Measurements from ENCODE around the gene SMIM38. TPM values are rescaled to one million over a fixed set of nuclear protein-coding genes. Genes with fewer than 3 reads are reported as not detected.

SMIM38 gene
- total and polyA plus RNA-seq, 9 of the 15 experiments (the other 6 are each of a cell fraction or from before 2014, with no cell fraction given) = 0.07 to 1.2 (median 0.21) TPM; not detected in 2

- no peak for FAIRE-seq
- Histone ChIP-seq H3K4me2 (ENCODE audit: insufficient read depth, low read length) (no peak overlapping the region), H3K79me2 (ENCODE audit: control insufficient read depth, insufficient read depth, low read length) (no peaks in the 10 kb centered on the region), H3K4me1 (replicated peaks in 1 of 2; ENCODE audit: control insufficient read depth in 2 of 2, insufficient read depth in 2 of 2, low read length in 2 of 2) (peaks cover 0 to 30% of the 10 kb centered on the region in 2 experiments; a peak in 2 of 5 replicates), H2AFZ (ENCODE audit: low read depth, low read length) (no peak overlapping the region), H3K36me3 (ENCODE audit: control insufficient read depth, insufficient read depth, low read length) (no peaks in the 10 kb centered on the region), H3K9me3 (replicated peaks; ENCODE audit: control insufficient read depth, insufficient read depth, low read depth, low read length) (peaks cover 3% of the 10 kb centered on the region; the same call in 1 of the 2 replicates), H3K27ac (ENCODE audit: extremely low read depth, low read depth, low read length) (no peak overlapping the region), H3K9me1 (ENCODE audit: control insufficient read depth, insufficient read depth, low read length) (no peaks in the 10 kb centered on the region), H3K4me3 (no peak overlapping the region), H3K27me3 (ENCODE audit: control insufficient read depth in 2 of 2, insufficient read depth in 2 of 2, low read length in 2 of 2) (peaks cover 27 to 73% of the 10 kb centered on the region in 2 experiments; a peak in 4 of 5 replicates), H3K9ac (ENCODE audit: insufficient read depth in 1 of 2, low read depth in 2 of 2, low read length in 2 of 2) (no peak overlapping the region), H4K20me1 (replicated peaks; ENCODE audit: control insufficient read depth, insufficient read depth, low read length) (peaks cover 14% of the 10 kb centered on the region; the same call in 1 of the 2 replicates)
- POLR2A ChIA-PET = no interaction called here
- no TSS peak for BruUV-seq (replicated peaks)
- in situ Hi-C loops (cut with MboI) (no loop called here), intact Hi-C loops (cut with micrococcal nuclease) (no loop called here)
- WGBS (ENCODE audit: insufficient coverage, low coverage, missing lambda C conversion rate) = 6% methylated on average over 21 of the region's 21 CpGs
- DNase-seq (ENCODE audit: extremely low read depth in 1 of 4, low spot score in 3 of 4) = no peak
- CTCF ChIA-PET (ENCODE audit: low intra/inter-chr PET ratio) = no interaction called here
- no peak for ATAC-seq
- TF ChIP-seq TAF1 (IDR thresholded peaks at IDR 0.05; ENCODE audit: control insufficient read depth, extremely low read depth, insufficient read depth, low read length, severe bottlenecking) = no peak
- no peak for TF ChIP-seq ZNF232 (CRISPR knock-in tag; IDR thresholded peaks at IDR 0.05)
Observed at GRCh38 chr11:69120096-69120875, 35.4 kb upstream of the SMIM38 start.

- no peak for DNase-seq (ENCODE audit: extremely low read depth in 1 of 4, low spot score in 3 of 4)
- ChIA-PET CTCF (ENCODE audit: low intra/inter-chr PET ratio) (no interaction called here), POLR2A (no interaction called here)
- ATAC-seq = no peak
- TF ChIP-seq ZNF77 (CRISPR knock-in tag; IDR thresholded peaks at IDR 0.05) (no peak), KDM1A (IDR thresholded peaks at IDR 0.05) (peak in 1 of 2 experiments; percentile 23; a peak in 1 of 4 replicates)
- Histone ChIP-seq H3K27ac (ENCODE audit: extremely low read depth, low read depth, low read length) (no peak overlapping the region), H2AFZ (ENCODE audit: low read depth, low read length) (no peak overlapping the region), H3K4me1 (replicated peaks in 1 of 2; ENCODE audit: control insufficient read depth in 2 of 2, insufficient read depth in 2 of 2, low read length in 2 of 2) (peaks cover 0 to 23% of the 10 kb centered on the region in 2 experiments; a peak in 2 of 5 replicates), H3K9ac (ENCODE audit: insufficient read depth in 1 of 2, low read depth in 2 of 2, low read length in 2 of 2) (no peak overlapping the region), H3K4me3 (no peak overlapping the region), H3K4me2 (ENCODE audit: insufficient read depth, low read length) (no peak overlapping the region), H3K27me3 (ENCODE audit: control insufficient read depth in 2 of 2, insufficient read depth in 2 of 2, low read length in 2 of 2) (peaks cover 21 to 68% of the 10 kb centered on the region in 2 experiments; a peak in 4 of 5 replicates), H3K9me3 (replicated peaks; ENCODE audit: control insufficient read depth, insufficient read depth, low read depth, low read length) (peaks cover 3% of the 10 kb centered on the region; the same call in 1 of the 2 replicates), H3K9me1 (ENCODE audit: control insufficient read depth, insufficient read depth, low read length) (no peaks in the 10 kb centered on the region), H3K36me3 (ENCODE audit: control insufficient read depth, insufficient read depth, low read length) (no peaks in the 10 kb centered on the region), H4K20me1 (replicated peaks; ENCODE audit: control insufficient read depth, insufficient read depth, low read length) (peaks cover 12% of the 10 kb centered on the region; the same call in 1 of the 2 replicates), H3K79me2 (ENCODE audit: control insufficient read depth, insufficient read depth, low read length) (no peaks in the 10 kb centered on the region)
- FAIRE-seq = no peak
- no TSS peak for BruUV-seq (replicated peaks)
- intact Hi-C loops (cut with micrococcal nuclease) (no loop called here), in situ Hi-C loops (cut with MboI) (no loop called here)
- 2% methylated on average over 8 of the region's 9 CpGs for WGBS (ENCODE audit: insufficient coverage, low coverage, missing lambda C conversion rate)
Observed at GRCh38 chr11:69121021-69121420, 34.7 kb upstream of the SMIM38 start.
